ENCODE measurements around the gene HEYL. TPM values are rescaled to one million over a fixed set of nuclear protein-coding genes. Genes with fewer than 3 reads are reported as not detected.

HEYL gene
- under 1 TPM; 0.32 to 0.89 TPM for total RNA-seq

DNA sequence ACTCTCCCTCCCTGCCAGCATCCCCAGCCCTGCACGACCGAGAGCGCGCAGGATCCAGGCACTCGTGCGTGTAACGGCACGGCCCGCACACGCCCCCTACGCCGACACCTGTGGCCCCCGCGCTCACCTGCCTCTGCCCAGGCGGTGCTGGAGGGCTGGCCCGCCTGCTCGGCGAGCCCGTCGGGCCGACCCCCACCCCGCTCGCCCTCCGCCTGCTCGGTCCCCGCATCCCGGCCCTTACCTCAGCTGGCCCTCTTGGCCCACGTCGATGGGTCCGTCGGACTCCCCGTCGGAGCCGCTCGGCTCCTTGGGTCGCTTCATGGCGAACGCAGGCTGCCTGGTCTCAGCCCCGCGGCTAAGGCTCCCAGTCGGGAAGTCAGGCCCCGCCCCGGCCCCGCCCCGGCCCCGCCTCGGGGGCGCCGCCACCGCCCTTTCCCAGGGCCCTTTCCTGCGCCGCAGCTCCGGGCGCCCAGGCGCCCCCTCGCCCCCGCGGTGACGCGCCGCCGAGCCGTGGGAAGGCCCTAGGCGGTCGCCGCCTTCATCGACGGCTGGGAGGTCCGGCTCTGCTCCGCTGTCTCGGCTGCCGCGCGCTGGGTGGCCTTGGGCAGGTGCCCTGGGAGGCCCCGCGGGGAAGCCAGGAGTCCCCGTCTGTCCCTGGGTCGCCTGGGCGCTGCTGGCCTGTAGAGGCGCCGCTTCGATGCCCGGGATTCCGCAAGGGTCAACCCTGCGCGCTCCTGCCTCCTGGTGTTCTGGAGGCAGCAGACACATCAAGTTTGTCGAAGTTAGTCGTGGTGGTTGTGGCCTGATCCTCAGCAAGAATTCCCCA lies at the start of gene HEYL:
Gene HEYL, minus strand, starts transcription at position 339 of the 826 bp plus-strand sequence. Its CDS starts 18 bp downstream, at position 321.
- H3K27ac Mint-ChIP-seq, result no peak within 1 kb of the TSS
- peak; percentile 94 to 95 for ATAC-seq (replicated peaks in 1 of 2)
- H3K4me1 Mint-ChIP-seq (ENCODE audit: low read depth), result no peaks in the 10 kb centered on the region
- peak; percentile 76 to 79 for DNase-seq
- peaks cover 51% of the 10 kb centered on the region for H3K27me3 Mint-ChIP-seq (ENCODE audit: low read depth)
- no peaks in the 10 kb centered on the region for H3K9me3 Mint-ChIP-seq
- H3K4me3 Mint-ChIP-seq, result peak within 1 kb of the TSS; percentile 69 to 77
- H3K36me3 Mint-ChIP-seq (ENCODE audit: insufficient read depth in 2 of 2), result no peaks in the 10 kb centered on the region

DNA sequence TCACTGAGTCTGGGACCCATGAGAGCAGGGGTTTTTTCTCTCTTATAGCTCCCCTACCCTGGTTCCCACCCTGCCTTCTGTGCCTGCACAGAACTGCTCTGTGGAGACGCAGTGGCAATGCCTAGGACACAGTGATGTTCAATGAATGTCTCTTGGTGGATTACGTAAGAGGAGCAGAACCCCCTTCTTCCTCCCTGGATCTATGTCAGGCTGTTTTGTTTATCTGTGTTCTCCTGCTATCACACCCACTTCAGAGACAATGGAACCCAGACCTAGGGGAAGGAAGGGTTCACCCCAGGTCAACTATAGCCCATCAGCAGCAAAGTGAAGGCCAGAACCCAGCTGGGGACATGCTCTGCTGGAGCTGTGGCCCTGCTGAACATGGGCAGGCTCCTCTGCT lies 49.8 kb upstream of the HEYL start:
- Mint-ChIP-seq H3K36me3 (ENCODE audit: insufficient read depth in 2 of 2) (peaks cover 0 to 1% of the 10 kb centered on the region in 2 donors), H3K27me3 (ENCODE audit: low read depth) (peaks cover 35% of the 10 kb centered on the region), H3K27ac (no peak overlapping the region), H3K4me3 (no peak overlapping the region), H3K4me1 (ENCODE audit: low read depth) (peaks cover 44% of the 10 kb centered on the region), H3K9me3 (no peaks in the 10 kb centered on the region)
- no peak for DNase-seq
- ATAC-seq (replicated peaks in 1 of 2), result no peak

GRCh38 chr1:39688706-39689105 lies 49.3 kb upstream of the HEYL start:
- H3K27me3 Mint-ChIP-seq (ENCODE audit: low read depth), result peaks cover 35% of the 10 kb centered on the region
- no peak overlapping the region for H3K4me3 Mint-ChIP-seq
- no peaks in the 10 kb centered on the region for H3K9me3 Mint-ChIP-seq
- peaks cover 42% of the 10 kb centered on the region for H3K4me1 Mint-ChIP-seq (ENCODE audit: low read depth)
- no peak overlapping the region for H3K27ac Mint-ChIP-seq
- no peak for DNase-seq
- peaks cover 0 to 1% of the 10 kb centered on the region in 2 donors for H3K36me3 Mint-ChIP-seq (ENCODE audit: insufficient read depth in 2 of 2)
- no peak for ATAC-seq (replicated peaks in 1 of 2)

DNA sequence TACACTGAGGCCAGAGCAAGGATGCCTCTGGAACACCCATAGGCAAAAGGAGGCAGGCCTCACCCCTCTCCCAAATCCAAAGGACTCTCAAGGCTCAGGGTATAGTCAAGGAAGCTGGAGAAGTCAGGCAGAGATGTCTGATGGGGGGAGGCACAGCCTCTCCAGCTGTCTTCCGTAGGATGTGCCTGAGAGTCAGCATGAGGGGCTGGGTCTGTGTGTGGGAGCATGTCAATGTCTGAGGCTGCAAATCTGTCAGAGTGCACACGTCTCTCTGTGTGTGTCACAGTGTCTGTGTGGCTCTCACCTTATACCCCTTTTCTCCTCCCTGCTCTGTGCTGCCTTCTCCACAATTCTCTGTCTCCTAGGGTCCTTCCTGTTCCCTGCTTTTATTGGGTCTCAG lies 47.8 kb upstream of the HEYL start:
- Mint-ChIP-seq H3K36me3 (ENCODE audit: insufficient read depth in 2 of 2) (peaks cover 1 to 2% of the 10 kb centered on the region in 2 donors), H3K27ac (no peak overlapping the region), H3K4me1 (ENCODE audit: low read depth) (peaks cover 33% of the 10 kb centered on the region), H3K27me3 (ENCODE audit: low read depth) (peaks cover 38% of the 10 kb centered on the region), H3K4me3 (no peak overlapping the region), H3K9me3 (no peaks in the 10 kb centered on the region)
- ATAC-seq (replicated peaks in 1 of 2), result no peak
- DNase-seq, result no peak

DNA sequence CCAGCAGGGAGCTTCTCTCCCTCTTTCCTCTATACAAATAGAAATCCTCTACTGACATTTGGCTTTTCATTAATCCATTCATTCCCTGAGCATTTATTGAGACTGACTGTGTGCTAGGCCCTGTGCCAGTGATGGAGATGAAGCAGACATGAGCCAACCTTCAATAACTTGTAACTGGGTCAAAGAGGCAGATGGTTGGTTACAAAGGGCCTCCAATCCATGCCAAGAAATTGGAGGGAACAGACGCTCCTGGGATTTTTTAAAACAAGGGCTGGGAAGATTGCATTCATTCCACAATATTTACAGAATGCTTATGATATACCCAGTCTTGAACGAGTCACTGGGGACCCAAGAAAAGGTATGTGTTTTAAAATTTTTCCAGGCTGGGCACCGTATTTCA lies 45.6 kb upstream of the HEYL start:
- Mint-ChIP-seq H3K4me3 (peak overlapping the region; percentile 24 to 48), H3K27ac (peak overlapping the region; percentile 70), H3K36me3 (ENCODE audit: insufficient read depth in 2 of 2) (peaks cover 1 to 2% of the 10 kb centered on the region in 2 donors), H3K27me3 (ENCODE audit: low read depth) (peaks cover 37% of the 10 kb centered on the region), H3K4me1 (ENCODE audit: low read depth) (peaks cover 26% of the 10 kb centered on the region), H3K9me3 (no peaks in the 10 kb centered on the region)
- ATAC-seq (replicated peaks in 1 of 2) (no peak), DNase-seq (no peak)

DNA sequence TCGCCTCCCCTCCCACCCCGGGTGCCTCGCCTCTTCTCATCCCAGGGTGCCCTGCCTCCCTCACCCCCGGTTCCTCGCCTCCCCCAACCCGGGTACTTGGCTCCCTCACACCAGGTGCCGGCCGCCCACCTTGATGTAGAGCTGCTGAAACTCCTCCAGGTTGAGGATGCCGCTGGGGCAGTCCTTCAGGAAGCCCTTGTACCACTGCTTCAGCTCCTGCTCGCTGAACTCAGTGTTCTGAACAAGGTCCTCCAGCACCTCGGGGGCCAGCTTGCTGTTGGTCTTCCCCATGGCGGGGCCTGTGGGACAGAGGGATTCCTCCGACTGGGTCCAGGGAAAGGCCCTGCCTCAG lies 44.8 kb upstream of the HEYL start:
- H3K27ac Mint-ChIP-seq, result no peak overlapping the region
- no peaks in the 10 kb centered on the region for H3K9me3 Mint-ChIP-seq
- peaks cover 18% of the 10 kb centered on the region for H3K4me1 Mint-ChIP-seq (ENCODE audit: low read depth)
- DNase-seq, result no peak
- no peak for ATAC-seq (replicated peaks in 1 of 2)
- H3K4me3 Mint-ChIP-seq, result peak overlapping the region; percentile 24 to 48
- peaks cover 36% of the 10 kb centered on the region for H3K27me3 Mint-ChIP-seq (ENCODE audit: low read depth)
- H3K36me3 Mint-ChIP-seq (ENCODE audit: insufficient read depth in 2 of 2), result peaks cover 1 to 2% of the 10 kb centered on the region in 2 donors

- peak; percentile 53 to 72 for ATAC-seq (replicated peaks in 1 of 2)
- peaks cover 30% of the 10 kb centered on the region for H3K27me3 Mint-ChIP-seq (ENCODE audit: low read depth)
- peak; percentile 41 to 55 for DNase-seq
- H3K9me3 Mint-ChIP-seq, result no peaks in the 10 kb centered on the region
- H3K4me1 Mint-ChIP-seq (ENCODE audit: low read depth), result peaks cover 16% of the 10 kb centered on the region
- peaks cover 1 to 2% of the 10 kb centered on the region in 2 donors for H3K36me3 Mint-ChIP-seq (ENCODE audit: insufficient read depth in 2 of 2)
- peak overlapping the region in 1 of 2 donors; percentile 49 for H3K4me3 Mint-ChIP-seq
- H3K27ac Mint-ChIP-seq, result no peak overlapping the region
Observed at GRCh38 chr1:39683591-39684312, 44.3 kb upstream of the HEYL start.

DNA sequence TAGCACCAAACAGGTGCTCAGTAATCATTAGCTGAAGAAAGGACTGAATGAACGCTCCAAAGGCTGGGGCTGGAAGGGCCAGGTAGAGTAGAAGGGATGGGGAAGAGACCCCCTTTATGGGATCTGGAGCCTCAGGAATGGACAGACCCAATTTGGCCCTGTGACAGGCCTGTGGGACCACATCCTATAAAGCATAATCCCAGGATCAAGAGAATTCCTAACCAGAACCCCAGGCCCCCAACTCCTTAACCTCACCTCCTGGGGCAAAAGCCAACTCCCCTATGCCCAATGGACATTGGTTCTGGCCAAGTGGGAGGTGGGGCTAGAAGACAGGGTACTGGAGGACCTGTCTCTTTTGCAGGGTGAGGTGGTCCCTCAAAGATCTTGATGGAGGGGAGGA lies 42.6 kb upstream of the HEYL start:
- H3K4me1 Mint-ChIP-seq (ENCODE audit: low read depth), result peaks cover 16% of the 10 kb centered on the region
- no peak for DNase-seq
- no peak overlapping the region for H3K4me3 Mint-ChIP-seq
- ATAC-seq (replicated peaks in 1 of 2), result no peak
- H3K27me3 Mint-ChIP-seq (ENCODE audit: low read depth), result peaks cover 22% of the 10 kb centered on the region
- H3K36me3 Mint-ChIP-seq (ENCODE audit: insufficient read depth in 2 of 2), result peaks cover 1 to 2% of the 10 kb centered on the region in 2 donors
- H3K9me3 Mint-ChIP-seq, result no peaks in the 10 kb centered on the region
- H3K27ac Mint-ChIP-seq, result no peak overlapping the region

- ATAC-seq (replicated peaks in 1 of 2) (no peak), DNase-seq (no peak)
- Mint-ChIP-seq H3K4me1 (ENCODE audit: low read depth) (peaks cover 16% of the 10 kb centered on the region), H3K27me3 (ENCODE audit: low read depth) (peaks cover 22% of the 10 kb centered on the region), H3K27ac (no peak overlapping the region), H3K4me3 (peak overlapping the region in 1 of 2 donors; percentile 17), H3K36me3 (ENCODE audit: insufficient read depth in 2 of 2) (peaks cover 1 to 2% of the 10 kb centered on the region in 2 donors), H3K9me3 (no peaks in the 10 kb centered on the region)
Observed at GRCh38 chr1:39681294-39681693, 41.9 kb upstream of the HEYL start.

GRCh38 chr1:39680751-39681150 lies 41.3 kb upstream of the HEYL start:
- peaks cover 1 to 2% of the 10 kb centered on the region in 2 donors for H3K36me3 Mint-ChIP-seq (ENCODE audit: insufficient read depth in 2 of 2)
- H3K4me3 Mint-ChIP-seq, result peak overlapping the region in 1 of 2 donors; percentile 17
- ATAC-seq (replicated peaks in 1 of 2) (no peak), DNase-seq (no peak)
- H3K27ac Mint-ChIP-seq, result no peak overlapping the region
- H3K4me1 Mint-ChIP-seq (ENCODE audit: low read depth), result peaks cover 16% of the 10 kb centered on the region
- no peaks in the 10 kb centered on the region for H3K9me3 Mint-ChIP-seq
- peaks cover 22% of the 10 kb centered on the region for H3K27me3 Mint-ChIP-seq (ENCODE audit: low read depth)

GRCh38 chr1:39679821-39680220 lies 40.4 kb upstream of the HEYL start:
- H3K4me1 Mint-ChIP-seq (ENCODE audit: low read depth), result peaks cover 15% of the 10 kb centered on the region
- ATAC-seq (replicated peaks in 1 of 2) (no peak), DNase-seq (no peak)
- no peak overlapping the region for H3K4me3 Mint-ChIP-seq
- no peak overlapping the region for H3K27ac Mint-ChIP-seq
- H3K27me3 Mint-ChIP-seq (ENCODE audit: low read depth), result peaks cover 17% of the 10 kb centered on the region
- H3K36me3 Mint-ChIP-seq (ENCODE audit: insufficient read depth in 2 of 2), result peaks cover 0 to 2% of the 10 kb centered on the region in 2 donors
- no peaks in the 10 kb centered on the region for H3K9me3 Mint-ChIP-seq

- Mint-ChIP-seq H3K4me1 (ENCODE audit: low read depth) (peaks cover 9% of the 10 kb centered on the region), H3K36me3 (ENCODE audit: insufficient read depth in 2 of 2) (peaks cover 0 to 2% of the 10 kb centered on the region in 2 donors), H3K4me3 (no peak overlapping the region), H3K27me3 (ENCODE audit: low read depth) (peaks cover 20% of the 10 kb centered on the region), H3K9me3 (no peaks in the 10 kb centered on the region), H3K27ac (no peak overlapping the region)
- no peak for ATAC-seq (replicated peaks in 1 of 2)
- DNase-seq, result no peak
Observed at GRCh38 chr1:39678889-39679288, 39.4 kb upstream of the HEYL start.

DNA sequence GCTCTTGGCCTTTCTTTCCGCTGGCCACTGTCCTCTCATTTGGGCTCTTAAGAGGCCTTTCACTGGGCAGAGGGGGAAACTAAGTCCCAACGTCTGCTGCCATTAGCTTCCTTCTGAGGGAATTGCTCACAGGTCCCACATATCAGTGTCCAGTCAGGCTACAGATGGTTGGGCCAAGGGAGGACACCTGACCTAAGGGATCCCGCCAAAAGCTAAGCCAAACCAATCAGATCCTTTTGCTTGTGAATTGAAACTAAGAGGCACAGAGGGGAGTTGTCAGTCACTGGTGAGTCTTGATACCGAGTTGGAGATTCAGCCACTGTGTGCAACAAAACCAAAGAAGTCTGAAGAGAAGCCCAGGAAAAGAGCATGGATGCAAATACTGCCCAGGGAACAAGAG lies 38.2 kb upstream of the HEYL start:
- H3K27ac Mint-ChIP-seq, result no peak overlapping the region
- no peak overlapping the region for H3K4me3 Mint-ChIP-seq
- no peaks in the 10 kb centered on the region for H3K9me3 Mint-ChIP-seq
- no peaks in the 10 kb centered on the region for H3K36me3 Mint-ChIP-seq (ENCODE audit: insufficient read depth in 2 of 2)
- DNase-seq (no peak), ATAC-seq (replicated peaks in 1 of 2) (no peak)
- peaks cover 9% of the 10 kb centered on the region for H3K4me1 Mint-ChIP-seq (ENCODE audit: low read depth)
- peaks cover 24% of the 10 kb centered on the region for H3K27me3 Mint-ChIP-seq (ENCODE audit: low read depth)
